SK-N-SH (cell line): ENCODE measurements around the gene C2orf92. TPM values are rescaled to one million over a fixed set of nuclear protein-coding genes. Genes with fewer than 3 reads are reported as not detected.

Experiments
- CTCF ChIA-PET: fragments of 300-600, 350-600 bp; formaldehyde crosslinking; extraction: SDS; loops from one replicate; lab custom pipeline; 2021; lab: Yijun Ruan, JAX
- POLR2A ChIA-PET: fragments of 350-600 bp; sonication (Branson Sonifier 250); formaldehyde crosslinking; extraction: SDS; loops from one replicate; lab custom pipeline; 2020; ENCODE audit warnings: antibody characterized with exemption, inconsistent platforms; lab: Yijun Ruan, JAX
- DNase-seq: peaks from one replicate; pipeline ENCODE4 v3.0.0; 2012
- H2AFZ ChIP-seq: fragments of 200-600 bp; sonication (generic); 2 replicates; pipeline ENCODE4 v1.8.1; 2016; ENCODE audit warnings: antibody characterized with exemption, mild to moderate bottlenecking, low read depth
- H3F3A ChIP-seq: fragments of 200-600 bp; sonication (generic); replicated peaks from 2 replicates; pipeline ENCODE3; 2016; ENCODE audit warnings: antibody characterized with exemption, mild to moderate bottlenecking; ENCODE audit not compliant: insufficient read depth
- H3K27ac ChIP-seq, 2 experiments: fragments of 200-500 bp in 1 of 2; fragments of 200-600 bp in 1 of 2; sonication (Bioruptor generic) in 1 of 2; sonication (generic), shearing (Covaris generic) in 1 of 2; 2 replicates each; pipeline versions ENCODE4 v1.5.1 to v1.6.1; 2014 to 2016; ENCODE audit warnings: low read depth in 2 of 2, inconsistent platforms in 1 of 2, low read length in 1 of 2, mild to moderate bottlenecking in 1 of 2, mixed read lengths in 1 of 2
- H3K27me3 ChIP-seq: fragments of 200-600 bp; sonication (generic), shearing (Covaris generic); 2 replicates; pipeline ENCODE4 v1.6.1; 2016; ENCODE audit warnings: mixed run types; ENCODE audit not compliant: insufficient read depth
- H3K36me3 ChIP-seq, 2 experiments: fragments of 200-500 bp in 1 of 2; fragments of 200-600 bp in 1 of 2; sonication (Bioruptor generic) in 1 of 2; sonication (generic) in 1 of 2; replicated peaks in 1 of 2; 2 replicates each; pipeline versions ENCODE3 to v1.5.1; 2014 to 2016; ENCODE audit warnings: low read length in 1 of 2, mild to moderate bottlenecking in 1 of 2; ENCODE audit not compliant: insufficient read depth in 2 of 2, control insufficient read depth in 1 of 2
- H3K4me1 ChIP-seq, 2 experiments: fragments of 200-500 bp in 1 of 2; fragments of 200-600 bp in 1 of 2; sonication (Bioruptor generic) in 1 of 2; sonication (generic), shearing (Covaris generic) in 1 of 2; 2 replicates each; pipeline versions ENCODE4 v1.5.1 to v1.6.1; 2014 to 2016; ENCODE audit warnings: low read depth in 1 of 2, low read length in 1 of 2, mixed run types in 1 of 2; ENCODE audit not compliant: insufficient read depth in 2 of 2, control insufficient read depth in 1 of 2
- H3K4me2 ChIP-seq: fragments of 200-600 bp; sonication (generic), shearing (Covaris generic); 2 replicates; pipeline ENCODE4 v1.6.1; 2017; ENCODE audit warnings: mixed run types
- H3K4me3 ChIP-seq, 2 experiments: fragments of 200-500 bp in 1 of 2; fragments of 200-600 bp in 1 of 2; sonication (Bioruptor generic) in 1 of 2; sonication (generic), shearing (Covaris generic) in 1 of 2; 2 replicates each; pipeline versions ENCODE4 v1.5.1 to v1.8.1; 2014 to 2016; ENCODE audit warnings: low read depth in 2 of 2, inconsistent platforms in 1 of 2, low read length in 1 of 2, mild to moderate bottlenecking in 1 of 2, mixed read lengths in 1 of 2, moderate library complexity in 1 of 2
- H3K79me2 ChIP-seq: fragments of 200-600 bp; sonication (generic); 2 replicates; pipeline ENCODE4 v1.8.1; 2017; ENCODE audit warnings: mild to moderate bottlenecking; ENCODE audit not compliant: insufficient read depth
- H3K9ac ChIP-seq: fragments of 200-600 bp; sonication (generic); 2 replicates; pipeline ENCODE4 v1.6.1; 2017; ENCODE audit warnings: mixed run types
- H3K9me2 ChIP-seq: fragments of 200-600 bp; sonication (generic); 2 replicates; pipeline ENCODE4 v1.6.1; 2017; ENCODE audit warnings: mixed run types
- H3K9me3 ChIP-seq: fragments of 200-600 bp; sonication (generic); 2 replicates; pipeline ENCODE4 v1.6.1; 2017; ENCODE audit warnings: mixed run types, mild to moderate bottlenecking, moderate library complexity
- H4K20me1 ChIP-seq: fragments of 200-600 bp; sonication (generic); 2 replicates; pipeline ENCODE4 v1.6.1; 2017; ENCODE audit warnings: mild to moderate bottlenecking, mixed run types; ENCODE audit not compliant: insufficient read depth
- CHD2 ChIP-seq: fragments of 150-350 bp; IDR thresholded peaks from 2 replicates; pipeline ENCODE4 v1.6.1; 2018; ENCODE audit warnings: low read length; ENCODE audit not compliant: partially characterized antibody
- ELF1 ChIP-seq: IDR thresholded peaks from 2 replicates; pipeline ENCODE4 v1.4.0; 2012
- EZH2phosphoT487 ChIP-seq: fragments of 200-600 bp; sonication (generic); IDR thresholded peaks from 2 replicates; pipeline ENCODE4 v1.6.1; 2017; ENCODE audit warnings: low read depth, mixed run types, mild to moderate bottlenecking, antibody characterized with exemption, moderate library complexity, borderline replicate concordance
- FOXM1 ChIP-seq: IDR thresholded peaks from 2 replicates; pipeline ENCODE4 v1.4.0; 2012; ENCODE audit warnings: low read depth, mild to moderate bottlenecking
- GABPA ChIP-seq: IDR thresholded peaks from 2 replicates; pipeline ENCODE4 v1.4.0; 2012; ENCODE audit warnings: low read depth, mild to moderate bottlenecking
- IRF3 ChIP-seq: fragments of 150-350 bp; IDR thresholded peaks from 2 replicates; pipeline ENCODE4 v1.6.1; 2016; ENCODE audit warnings: mild to moderate bottlenecking, low read depth, low read length
- JUND ChIP-seq: IDR thresholded peaks from 2 replicates; pipeline ENCODE4 v1.4.0; 2012
- NFIC ChIP-seq: IDR thresholded peaks from 2 replicates; pipeline ENCODE4 v1.4.0; 2012; ENCODE audit warnings: borderline replicate concordance
- POLR2AphosphoS5 ChIP-seq: IDR thresholded peaks from 2 replicates; pipeline ENCODE4 v1.6.1; 2012; ENCODE audit warnings: low read depth, low read length
- RCOR1 ChIP-seq: fragments of 150-350 bp; IDR thresholded peaks from 2 replicates; pipeline ENCODE4 v1.6.1; 2017; ENCODE audit warnings: antibody characterized with exemption, low read length
- REST ChIP-seq: IDR thresholded peaks from 2 replicates; pipeline ENCODE4 v1.6.1; 2012; ENCODE audit warnings: mild to moderate bottlenecking, low read depth, low read length, moderate library complexity
- TAF1 ChIP-seq: IDR thresholded peaks from 2 replicates; pipeline ENCODE4 v1.6.1; 2012; ENCODE audit warnings: low read depth, mild to moderate bottlenecking, low read length, moderate library complexity, borderline replicate concordance
- USF2 ChIP-seq: fragments of 150-350 bp; IDR thresholded peaks from 2 replicates; pipeline ENCODE4 v1.6.1; 2017; ENCODE audit warnings: antibody characterized with exemption, low read length, low read depth, borderline replicate concordance
- WGBS: methylation state at CpG from one replicate; pipeline ENCODE4 v1.1.6; 2017; ENCODE audit warnings: low lambda C conversion rate; 5-methylcytosine and 5-hydroxymethylcytosine counted together
- polyA plus RNA-seq, 3 experiments: library from polyadenylated mRNA; depleted of rRNA; stranded (reverse); fragments of >200 nt; gene quantifications; 2 replicates each; pipeline ENCODE4 v1.2.3, GENCODE V29; 2012
- TF ChIP-seq, protein P1 (sequence below): IDR thresholded peaks from 2 replicates; pipeline ENCODE4 v1.4.0; 2012; ENCODE audit warnings: low read depth, borderline replicate concordance

C2orf92 gene
- polyA plus RNA-seq, 1 of the 3 experiments (the other 2 are of a cell fraction), result 3.1 TPM

- no peak for TF ChIP-seq REST
- TF ChIP-seq IRF3, result no peak
Observed at GRCh38 chr2:97662386-97662894, 7.1 kb upstream of the C2orf92 start (continued).

DNA sequence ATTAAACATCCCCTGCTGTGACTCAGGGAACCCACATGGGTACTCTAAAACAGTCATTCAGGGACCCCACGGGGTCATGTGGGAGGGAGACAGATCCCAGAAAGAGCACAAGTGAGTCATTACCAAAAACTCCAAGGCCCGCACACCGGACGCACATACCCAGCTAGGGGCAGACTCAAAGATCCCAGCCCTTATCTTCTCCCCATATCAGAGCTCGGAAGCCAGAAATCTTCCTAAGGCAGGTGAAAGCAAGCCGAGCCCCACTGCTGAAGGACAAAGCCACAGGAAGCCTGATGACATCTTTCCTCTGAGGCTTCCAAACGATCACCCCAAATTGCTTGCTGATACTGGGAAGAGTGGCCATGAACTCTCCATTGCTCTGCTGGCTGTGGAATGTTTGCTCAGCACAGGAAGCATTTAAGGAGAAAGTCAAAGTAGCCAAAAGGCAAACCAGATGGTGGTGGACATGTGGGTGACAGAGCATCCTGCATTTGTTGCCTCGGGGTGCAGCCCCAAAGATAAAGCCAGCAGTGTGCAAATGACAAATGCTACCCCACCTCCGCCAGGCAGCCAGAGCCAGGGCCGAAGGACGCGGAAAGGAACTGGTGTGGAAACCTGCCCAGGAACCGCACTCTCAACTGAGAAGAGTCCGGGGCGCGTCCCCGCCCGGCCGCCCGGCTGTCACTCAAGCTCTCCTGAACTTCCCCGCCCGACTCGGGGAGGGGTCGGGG, 6.5 kb upstream of the C2orf92 start:
- peak; percentile 84 for DNase-seq
- Histone ChIP-seq H3K9ac (peak overlapping the region; percentile 88), H3K4me2 (peak overlapping the region; percentile 97), H3K9me2 (no peaks in the 10 kb centered on the region), H3K27ac (peak overlapping the region; percentile 90 to 91), H3K27me3 (no peaks in the 10 kb centered on the region), H2AFZ (peak overlapping the region; percentile 36), H3K36me3 (peaks cover 0 to 18% of the 10 kb centered on the region in 2 experiments), H3K4me1 (peaks cover 15% of the 10 kb centered on the region in 2 experiments; a peak in 3 of 4 replicates), H4K20me1 (0 out of 2 replicates have a peak, but pooled peaks cover 7% of the 10 kb centered on the region), H3K79me2 (peaks cover 31% of the 10 kb centered on the region), H3F3A (peaks cover 15% of the 10 kb centered on the region), H3K4me3 (peak overlapping the region; percentile 71 to 81), H3K9me3 (no peaks in the 10 kb centered on the region)
- ChIA-PET POLR2A (interaction anchor here (1.8 kb wide), 2 partner anchors 17 kb away, joined by 8 to 26 read pairs; partner anchors contain the start of gene COX5B), CTCF (interaction anchor here (0.8 to 8.6 kb wide), 8 partner anchors 11 to 109 kb away, joined by 3 to 88 read pairs (median 5); partner anchors contain the start of genes ANKRD36B and COX5B)
- 3% methylated on average over 13 of the region's 24 CpGs for WGBS
- TF ChIP-seq REST (no peak), CHD2 (no peak), IRF3 (no peak), RCOR1 (no peak; the same call in 1 of the 2 replicates), POLR2AphosphoS5 (no peak; the same call in none of the 2 replicates), USF2 (no peak), GABPA (peak; percentile 54), JUND (peak; percentile 63), EZH2phosphoT487 (no peak), TAF1 (no peak), NFIC (no peak), ELF1 (no peak), FOXM1 (no peak)
- TF ChIP-seq, protein P1, sequence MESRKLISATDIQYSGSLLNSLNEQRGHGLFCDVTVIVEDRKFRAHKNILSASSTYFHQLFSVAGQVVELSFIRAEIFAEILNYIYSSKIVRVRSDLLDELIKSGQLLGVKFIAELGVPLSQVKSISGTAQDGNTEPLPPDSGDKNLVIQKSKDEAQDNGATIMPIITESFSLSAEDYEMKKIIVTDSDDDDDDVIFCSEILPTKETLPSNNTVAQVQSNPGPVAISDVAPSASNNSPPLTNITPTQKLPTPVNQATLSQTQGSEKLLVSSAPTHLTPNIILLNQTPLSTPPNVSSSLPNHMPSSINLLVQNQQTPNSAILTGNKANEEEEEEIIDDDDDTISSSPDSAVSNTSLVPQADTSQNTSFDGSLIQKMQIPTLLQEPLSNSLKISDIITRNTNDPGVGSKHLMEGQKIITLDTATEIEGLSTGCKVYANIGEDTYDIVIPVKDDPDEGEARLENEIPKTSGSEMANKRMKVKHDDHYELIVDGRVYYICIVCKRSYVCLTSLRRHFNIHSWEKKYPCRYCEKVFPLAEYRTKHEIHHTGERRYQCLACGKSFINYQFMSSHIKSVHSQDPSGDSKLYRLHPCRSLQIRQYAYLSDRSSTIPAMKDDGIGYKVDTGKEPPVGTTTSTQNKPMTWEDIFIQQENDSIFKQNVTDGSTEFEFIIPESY, result no peak
